SJSA1 (cell line): ENCODE measurements around the gene CCL1. TPM values are rescaled to one million over a fixed set of nuclear protein-coding genes. Genes with fewer than 3 reads are reported as not detected.

ENCODE experiments used
- DNase-seq, 2 experiments: peaks; one replicate each; pipeline ENCODE4 v3.0.0-alpha.2; 2015 to 2020; ENCODE audit warnings: low spot score in 2 of 2, low read depth in 1 of 2
- H3K27ac ChIP-seq: fragments of 250-450 bp; sonication (Bioruptor Pico); 2 replicates; pipeline ENCODE4 v1.5.1; 2020; ENCODE audit warnings: mild to moderate bottlenecking, moderate library complexity
- H3K27me3 ChIP-seq: fragments of 250-450 bp; sonication (Bioruptor Pico); replicated peaks from 2 replicates; pipeline ENCODE4 v1.5.1; 2020; ENCODE audit warnings: mild to moderate bottlenecking, moderate library complexity
- H3K36me3 ChIP-seq: fragments of 250-450 bp; sonication (Bioruptor Pico); 2 replicates; pipeline ENCODE4 v1.5.1; 2020; ENCODE audit warnings: mild to moderate bottlenecking
- H3K4me1 ChIP-seq: fragments of 250-450 bp; sonication (Bioruptor Pico); replicated peaks from 2 replicates; pipeline ENCODE4 v1.6.1; 2021; ENCODE audit warnings: mild to moderate bottlenecking
- H3K4me3 ChIP-seq: fragments of 250-450 bp; sonication (Bioruptor Pico); 2 replicates; pipeline ENCODE4 v1.5.1; 2020; ENCODE audit warnings: mild to moderate bottlenecking
- H3K9me3 ChIP-seq: fragments of 250-450 bp; sonication (Bioruptor Pico); replicated peaks from 2 replicates; pipeline ENCODE4 v1.5.1; 2020; ENCODE audit warnings: mild to moderate bottlenecking
- total RNA-seq: library from RNA; depleted of rRNA; stranded (reverse); fragments of >200 nt; shearing (Covaris generic); gene quantifications from 2 replicates; pipeline ENCODE4 v1.2.3, GENCODE V29; 2014; rRNA removed

Gene CCL1
- total RNA-seq, result not detected in 2 replicates

GRCh38 chr17:34363183-34363661, at the start of gene CCL1:
CCL1 (minus strand) TSS chr17:34363233; CDS start chr17:34363161, 72 bp downstream.
- H3K27me3 ChIP-seq, result no peaks in the 10 kb centered on the region
- no peak for DNase-seq
- no peaks in the 10 kb centered on the region for H3K36me3 ChIP-seq
- no peak within 1 kb of the TSS for H3K4me3 ChIP-seq
- no peaks in the 10 kb centered on the region for H3K9me3 ChIP-seq
- H3K4me1 ChIP-seq, result no peaks in the 10 kb centered on the region
- H3K27ac ChIP-seq, result no peak within 1 kb of the TSS

- Histone ChIP-seq H3K27ac (no peak overlapping the region), H3K4me3 (no peak overlapping the region), H3K9me3 (no peaks in the 10 kb centered on the region), H3K27me3 (peaks cover 4% of the 10 kb centered on the region; the same call in 1 of the 2 replicates), H3K36me3 (no peaks in the 10 kb centered on the region), H3K4me1 (no peaks in the 10 kb centered on the region)
- no peak for DNase-seq
Observed at GRCh38 chr17:34412534-34412933, 49.5 kb upstream of the CCL1 start.

GRCh38 chr17:34411646-34412421, 48.8 kb upstream of the CCL1 start:
- Histone ChIP-seq H3K27me3 (peaks cover 4% of the 10 kb centered on the region; the same call in 1 of the 2 replicates), H3K4me3 (no peak overlapping the region), H3K9me3 (no peaks in the 10 kb centered on the region), H3K36me3 (no peaks in the 10 kb centered on the region), H3K4me1 (no peaks in the 10 kb centered on the region), H3K27ac (no peak overlapping the region)
- DNase-seq, result no peak

- no peaks in the 10 kb centered on the region for H3K4me1 ChIP-seq
- H3K36me3 ChIP-seq, result no peaks in the 10 kb centered on the region
- DNase-seq, result no peak
- no peak overlapping the region for H3K27ac ChIP-seq
- H3K27me3 ChIP-seq, result peaks cover 4% of the 10 kb centered on the region; the same call in 1 of the 2 replicates
- H3K9me3 ChIP-seq, result no peaks in the 10 kb centered on the region
- H3K4me3 ChIP-seq, result no peak overlapping the region
Observed at GRCh38 chr17:34409352-34409751, 46.3 kb upstream of the CCL1 start.

- no peak for DNase-seq
- 0 out of 2 replicates have a peak, but pooled peaks cover 4% of the 10 kb centered on the region for H3K27me3 ChIP-seq
- H3K4me1 ChIP-seq, result no peaks in the 10 kb centered on the region
- H3K36me3 ChIP-seq, result no peaks in the 10 kb centered on the region
- H3K9me3 ChIP-seq, result no peaks in the 10 kb centered on the region
- no peak overlapping the region for H3K4me3 ChIP-seq
- H3K27ac ChIP-seq, result no peak overlapping the region
Observed at GRCh38 chr17:34408439-34408838, 45.4 kb upstream of the CCL1 start.

GRCh38 chr17:34406226-34406625, 43.2 kb upstream of the CCL1 start:
- H3K27ac ChIP-seq, result no peak overlapping the region
- DNase-seq, result no peak
- H3K4me1 ChIP-seq, result no peaks in the 10 kb centered on the region
- H3K27me3 ChIP-seq, result 0 out of 2 replicates have a peak, but pooled peaks cover 4% of the 10 kb centered on the region
- no peaks in the 10 kb centered on the region for H3K36me3 ChIP-seq
- H3K9me3 ChIP-seq, result no peaks in the 10 kb centered on the region
- no peak overlapping the region for H3K4me3 ChIP-seq

GRCh38 chr17:34403006-34403405, 40.0 kb upstream of the CCL1 start:
- H3K9me3 ChIP-seq, result no peaks in the 10 kb centered on the region

GRCh38 chr17:34401165-34401564, 38.1 kb upstream of the CCL1 start:
- no peak overlapping the region for H3K27ac ChIP-seq
- no peaks in the 10 kb centered on the region; the same call in none of the 2 replicates for H3K27me3 ChIP-seq
- no peak overlapping the region for H3K4me3 ChIP-seq
- no peaks in the 10 kb centered on the region for H3K36me3 ChIP-seq
- no peaks in the 10 kb centered on the region for H3K4me1 ChIP-seq
- no peaks in the 10 kb centered on the region for H3K9me3 ChIP-seq
- no peak for DNase-seq

More at GRCh38 chr17:34403006-34403405, 40.0 kb upstream of the CCL1 start:
- no peak overlapping the region for H3K4me3 ChIP-seq
- DNase-seq, result no peak
- H3K27me3 ChIP-seq, result no peaks in the 10 kb centered on the region; the same call in 1 of the 2 replicates
- no peaks in the 10 kb centered on the region for H3K4me1 ChIP-seq
- no peak overlapping the region for H3K27ac ChIP-seq
- H3K36me3 ChIP-seq, result no peaks in the 10 kb centered on the region

- no peak overlapping the region for H3K27ac ChIP-seq
- H3K36me3 ChIP-seq, result no peaks in the 10 kb centered on the region
- no peaks in the 10 kb centered on the region for H3K4me1 ChIP-seq
- H3K9me3 ChIP-seq, result no peaks in the 10 kb centered on the region
- H3K4me3 ChIP-seq, result no peak overlapping the region
- H3K27me3 ChIP-seq, result no peaks in the 10 kb centered on the region; the same call in none of the 2 replicates
- no peak for DNase-seq
Observed at GRCh38 chr17:34400301-34400931, 37.4 kb upstream of the CCL1 start.

- no peaks in the 10 kb centered on the region for H3K4me1 ChIP-seq
- no peaks in the 10 kb centered on the region; the same call in none of the 2 replicates for H3K27me3 ChIP-seq
- no peaks in the 10 kb centered on the region for H3K36me3 ChIP-seq
- no peak for DNase-seq
- no peaks in the 10 kb centered on the region for H3K9me3 ChIP-seq
- H3K4me3 ChIP-seq, result no peak overlapping the region
- H3K27ac ChIP-seq, result no peak overlapping the region
Observed at GRCh38 chr17:34399725-34400124, 36.7 kb upstream of the CCL1 start.

- Histone ChIP-seq H3K36me3 (no peaks in the 10 kb centered on the region), H3K4me1 (no peaks in the 10 kb centered on the region), H3K27me3 (no peaks in the 10 kb centered on the region; the same call in none of the 2 replicates), H3K4me3 (no peak overlapping the region), H3K9me3 (no peaks in the 10 kb centered on the region), H3K27ac (no peak overlapping the region)
- DNase-seq, result no peak
Observed at GRCh38 chr17:34398990-34399389, 36.0 kb upstream of the CCL1 start.

- Histone ChIP-seq H3K36me3 (no peaks in the 10 kb centered on the region), H3K27ac (no peak overlapping the region), H3K27me3 (no peaks in the 10 kb centered on the region; the same call in none of the 2 replicates), H3K4me1 (no peaks in the 10 kb centered on the region), H3K9me3 (no peaks in the 10 kb centered on the region), H3K4me3 (no peak overlapping the region)
- DNase-seq, result no peak
Observed at GRCh38 chr17:34397265-34397664, 34.2 kb upstream of the CCL1 start.

- H3K4me1 ChIP-seq, result no peaks in the 10 kb centered on the region
- no peaks in the 10 kb centered on the region; the same call in 1 of the 2 replicates for H3K27me3 ChIP-seq
- no peak overlapping the region for H3K27ac ChIP-seq
- no peaks in the 10 kb centered on the region for H3K9me3 ChIP-seq
- H3K4me3 ChIP-seq, result no peak overlapping the region
- no peak for DNase-seq
- H3K36me3 ChIP-seq, result no peaks in the 10 kb centered on the region
Observed at GRCh38 chr17:34393401-34393800, 30.4 kb upstream of the CCL1 start.

- Histone ChIP-seq H3K4me1 (peaks cover 9% of the 10 kb centered on the region; the same call in 1 of the 2 replicates), H3K36me3 (no peaks in the 10 kb centered on the region), H3K27me3 (no peaks in the 10 kb centered on the region), H3K9me3 (no peaks in the 10 kb centered on the region), H3K4me3 (no peak overlapping the region), H3K27ac (no peak overlapping the region)
- DNase-seq, result no peak
Observed at GRCh38 chr17:34391241-34391640, 28.2 kb upstream of the CCL1 start.
